ENCODE measurements around the gene PLEKHM3.

GRCh38 chr2:207898354-207898695, 127.0 kb downstream of the PLEKHM3 start:
- TF ChIP-seq CTCF (IDR thresholded peaks at IDR 0.05) (no peak), POLR2A (IDR thresholded peaks at IDR 0.05) (no peak), EP300 (IDR thresholded peaks at IDR 0.05) (no peak)
